ENCODE data around the gene KIAA2012. TPM values are rescaled to one million over a fixed set of nuclear protein-coding genes. Genes with fewer than 3 reads are reported as not detected.

Gene KIAA2012
- total and polyA plus RNA-seq, 2 of the 8 experiments (the other 6 are each of a cell fraction or from before 2014, with no cell fraction given), result not detected

DNA sequence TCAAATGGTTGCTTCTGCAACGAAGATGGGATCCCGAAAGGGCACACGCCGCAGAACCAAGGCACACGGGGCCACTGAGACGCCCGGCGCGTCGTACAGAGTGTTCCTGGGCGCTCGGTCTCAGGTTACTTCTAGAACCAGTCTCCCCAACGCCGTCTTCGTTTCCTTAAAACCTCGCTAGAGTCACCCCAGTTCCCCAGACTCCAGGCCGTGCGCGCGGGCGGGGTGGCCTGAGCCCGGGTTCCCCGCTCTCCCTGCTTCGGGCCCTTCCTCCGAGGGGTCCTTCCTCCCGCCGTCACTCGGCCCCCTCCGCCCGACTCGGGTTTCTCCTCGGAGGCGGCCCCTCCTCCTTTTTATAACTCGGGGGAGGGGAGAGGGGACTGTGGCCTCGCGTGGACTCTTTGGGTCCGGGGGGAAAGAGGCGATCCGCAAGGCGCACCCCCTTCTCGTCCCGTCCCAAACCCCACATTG is 40.2 kb upstream of the KIAA2012 start:
- no peak for FAIRE-seq
- peak in 1 of 2 experiments; percentile 84 for DNase-seq (ENCODE audit: low read depth in 1 of 2, low spot score in 2 of 2)
- CTCF ChIA-PET (ENCODE audit: partially characterized antibody), result no interaction called here
- Histone ChIP-seq H3K79me1 (ENCODE audit: low read depth, low read length) (no peaks in the 10 kb centered on the region), H3K4ac (replicated peaks; ENCODE audit: insufficient read length, low read depth, low read length) (peak overlapping the region; percentile 87), H3K4me1 (replicated peaks in 1 of 4; ENCODE audit: control insufficient read depth in 3 of 4, insufficient read depth in 4 of 4, low read length in 3 of 4) (peaks cover 4 to 14% (median 6%) of the 10 kb centered on the region in 4 experiments), H2AK5ac (ENCODE audit: low read depth, low read length) (peak overlapping the region; percentile 58), H2BK20ac (ENCODE audit: low read length) (peak overlapping the region; percentile 87), H3K9me3 (ENCODE audit: insufficient read depth in 2 of 2, low read depth in 1 of 2, low read length in 1 of 2) (no peaks in the 10 kb centered on the region), H2BK120ac (replicated peaks; ENCODE audit: low read depth, low read length) (peak overlapping the region; percentile 88), H2BK5ac (ENCODE audit: low read depth, low read length) (peak overlapping the region; percentile 99), H4K20me1 (replicated peaks in 1 of 2; ENCODE audit: control insufficient read depth in 1 of 2, insufficient read depth in 2 of 2, low read length in 2 of 2) (peaks cover 22 to 29% of the 10 kb centered on the region in 2 experiments), H3K18ac (ENCODE audit: extremely low read depth, low read length) (peak overlapping the region; percentile 100), H3K27ac (ENCODE audit: low read depth, low read length) (peak overlapping the region; percentile 96), H4K5ac (ENCODE audit: insufficient read length, low read depth, low read length) (peak overlapping the region; percentile 99), H3K79me2 (ENCODE audit: control insufficient read depth in 1 of 2, insufficient read depth in 2 of 2, low read length in 2 of 2) (peaks cover 30 to 51% of the 10 kb centered on the region in 2 experiments), H4K91ac (replicated peaks; ENCODE audit: insufficient read length, low read length) (peak overlapping the region; percentile 99), H2BK15ac (ENCODE audit: low read length) (peak overlapping the region; percentile 46; the same call in 1 of the 2 replicates), H2AFZ (ENCODE audit: low read length) (no peak overlapping the region), H3K56ac (replicated peaks; ENCODE audit: insufficient read length, low read depth, low read length) (peak overlapping the region; percentile 99), H3K9ac (replicated peaks in 1 of 4; ENCODE audit: extremely low read depth in 1 of 4, low read depth in 3 of 4, low read length in 3 of 4) (peak overlapping the region; percentile 90 to 95 (median 93)), H3K23ac (ENCODE audit: insufficient read length) (no peak overlapping the region), H3K23me2 (ENCODE audit: low read depth, low read length) (peaks cover 6% of the 10 kb centered on the region; the same call in 1 of the 2 replicates), H2BK12ac (ENCODE audit: low read depth, low read length) (peak overlapping the region; percentile 92; the same call in 1 of the 2 replicates), H3K27me3 (replicated peaks in 1 of 4; ENCODE audit: control insufficient read depth in 3 of 4, extremely low read depth in 1 of 4, insufficient read depth in 3 of 4, low read length in 3 of 4) (no peaks in the 10 kb centered on the region), H3K4me2 (ENCODE audit: insufficient read depth in 1 of 2, low read depth in 2 of 2, low read length in 2 of 2) (peak overlapping the region; percentile 78 to 90), H3K4me3 (ENCODE audit: extremely low read depth in 1 of 4, insufficient read depth in 2 of 4, low read depth in 3 of 4, low read length in 4 of 4) (peak overlapping the region; percentile 85 to 98 (median 98)), H3K36me3 (ENCODE audit: control insufficient read depth in 2 of 4, insufficient read depth in 4 of 4, low read length in 3 of 4) (peaks cover 9 to 32% (median 18%) of the 10 kb centered on the region in 4 experiments), H4K8ac (ENCODE audit: extremely low read depth, insufficient read depth, low read length) (peak overlapping the region; percentile 97), H3K14ac (ENCODE audit: insufficient read length) (peak overlapping the region; percentile 95)
- POLR2A ChIA-PET (ENCODE audit: partially characterized antibody), result interaction anchor here (1.6 to 3.7 kb wide), 7 partner anchors 10 to 67 kb away, joined by 5 to 33 read pairs (median 8); no protein-coding TSS in a partner anchor
- TF ChIP-seq PHF8 (conservative IDR thresholded peaks at IDR 0.05; ENCODE audit: low read depth, low read length), result 0 out of 2 replicates have a peak, but pooled peaks have one; percentile 34
- peak; percentile 21; the same call in 1 of the 2 replicates for TF ChIP-seq CHD2 (IDR thresholded peaks at IDR 0.05; ENCODE audit: low read length)
- TF ChIP-seq POLR2A (IDR thresholded peaks at IDR 0.05; ENCODE audit: control extremely low read depth in 1 of 2, low read depth in 2 of 2, low read length in 2 of 2), result peak in 1 of 2 experiments; percentile 80; a peak in 2 of 3 replicates
- TF ChIP-seq EP300 (IDR thresholded peaks at IDR 0.05; ENCODE audit: borderline replicate concordance in 1 of 2, low read depth in 2 of 2, low read length in 2 of 2), result peak in 1 of 2 experiments; percentile 71; a peak in 1 of 3 replicates
- peak in 1 of 2 experiments; percentile 59; a peak in 1 of 4 replicates for TF ChIP-seq HDAC2 (IDR thresholded peaks at IDR 0.05; ENCODE audit: borderline replicate concordance in 1 of 2, low read depth in 2 of 2, low read length in 2 of 2)
- TF ChIP-seq SIRT6 (IDR thresholded peaks at IDR 0.05; ENCODE audit: low read length), result no peak
- TF ChIP-seq TAF1 (IDR thresholded peaks at IDR 0.05; ENCODE audit: low read depth, low read length), result peak; percentile 69; the same call in 1 of the 2 replicates
- no peak for TF ChIP-seq BCL11A (IDR thresholded peaks at IDR 0.05; ENCODE audit: low read depth in 2 of 2, low read length in 2 of 2)
- peak; percentile 76; the same call in 1 of the 2 replicates for TF ChIP-seq POLR2AphosphoS5 (IDR thresholded peaks at IDR 0.05; ENCODE audit: low read depth, low read length)
- 0% methylated on average over 32 of the region's 42 CpGs; no CpG with 5 or more reads in 1 of the 2 experiments for WGBS, 2 experiments (ENCODE audit: extremely low coverage in 1 of 2, insufficient coverage in 1 of 2, insufficient read length in 1 of 2, insufficient replicate concordance in 2 of 2, low coverage in 1 of 2, low lambda C conversion rate in 2 of 2, missing lambda C conversion rate in 1 of 2)

Data from H1 (cell line).